HepG2 (cell line): Measurements from ENCODE around the gene ATRIP. TPM values are rescaled to one million over a fixed set of nuclear protein-coding genes. Genes with fewer than 3 reads are reported as not detected.
A peak's percentile ranks its signal among the peaks of the same experiment; 100 is the strongest.

Experiments
- ATF1 ChIP-seq: IDR thresholded peaks from 2 replicates; pipeline ENCODE4 v1.6.1; 2016; ENCODE audit warnings: mild to moderate bottlenecking, control low read depth
- CENPBD1 ChIP-seq: sonication (generic); formaldehyde crosslinking; IDR thresholded peaks from 2 replicates; pipeline ENCODE4 v1.8.0; 2022; ENCODE audit warnings: missing genetic modification reagents, low read depth, mild to moderate bottlenecking, borderline replicate concordance
- CSRNP1 ChIP-seq: sonication (generic); formaldehyde crosslinking; IDR thresholded peaks from 2 replicates; pipeline ENCODE4 v1.8.1; 2023; ENCODE audit warnings: mild to moderate bottlenecking, missing genetic modification reagents
- E2F5 ChIP-seq: sonication (generic); formaldehyde crosslinking; conservative IDR thresholded peaks from 2 replicates; pipeline ENCODE4 v1.4.0; 2020; ENCODE audit warnings: missing genetic modification reagents
- EED ChIP-seq: sonication (generic); formaldehyde crosslinking; IDR thresholded peaks from 2 replicates; pipeline ENCODE4 v1.5.0; 2020; ENCODE audit warnings: mild to moderate bottlenecking, missing genetic modification reagents
- GPBP1L1 ChIP-seq: sonication (generic); formaldehyde crosslinking; IDR thresholded peaks from 2 replicates; pipeline ENCODE4 v1.5.0; 2020; ENCODE audit warnings: mild to moderate bottlenecking, missing genetic modification reagents
- MEIS2 ChIP-seq: sonication (generic); formaldehyde crosslinking; IDR thresholded peaks from 2 replicates; pipeline ENCODE4 v1.9.0; 2021; ENCODE audit warnings: mild to moderate bottlenecking, missing genetic modification reagents
- MNT ChIP-seq: fragments of 450-650 bp; IDR thresholded peaks from 2 replicates; pipeline ENCODE4 v1.6.1; 2016
- NFKB2 ChIP-seq: sonication (generic); formaldehyde crosslinking; IDR thresholded peaks from 2 replicates; pipeline ENCODE4 v1.4.0; 2020; ENCODE audit warnings: missing genetic modification reagents, borderline replicate concordance
- SNAPC5 ChIP-seq: sonication (generic); formaldehyde crosslinking; IDR thresholded peaks from 2 replicates; pipeline ENCODE4 v1.8.1; 2023; ENCODE audit warnings: mild to moderate bottlenecking, missing genetic modification reagents, borderline replicate concordance
- TAF15 ChIP-seq: fragments of 200-400 bp; formaldehyde crosslinking; IDR thresholded peaks from one replicate; pipeline ENCODE4 v1.6.1; 2018; ENCODE audit warnings: mild to moderate bottlenecking, low read depth, low read length; ENCODE audit not compliant: poor library complexity, severe bottlenecking
- ZBTB8A ChIP-seq: sonication (generic); formaldehyde crosslinking; IDR thresholded peaks from 2 replicates; pipeline ENCODE4 v1.4.0; 2020; ENCODE audit warnings: mild to moderate bottlenecking, low read depth, missing genetic modification reagents, borderline replicate concordance
- ZHX1 ChIP-seq: sonication (generic); formaldehyde crosslinking; IDR thresholded peaks from 2 replicates; pipeline ENCODE4 v1.8.1; 2022; ENCODE audit warnings: low read depth, mild to moderate bottlenecking, missing genetic modification reagents
- ZMYM4 ChIP-seq: sonication (generic); formaldehyde crosslinking; IDR thresholded peaks from 2 replicates; pipeline ENCODE4 v1.8.1; 2023; ENCODE audit warnings: mild to moderate bottlenecking, missing genetic modification reagents
- ZNF326 ChIP-seq: sonication (generic); formaldehyde crosslinking; IDR thresholded peaks from 2 replicates; pipeline ENCODE4 v1.4.0; 2020; ENCODE audit warnings: missing genetic modification reagents, borderline replicate concordance
- ZNF75D ChIP-seq: sonication (generic); formaldehyde crosslinking; IDR thresholded peaks from 2 replicates; pipeline ENCODE4 v1.8.1; 2023; ENCODE audit warnings: missing genetic modification reagents, mild to moderate bottlenecking, borderline replicate concordance
- ZNF775 ChIP-seq: sonication (generic); formaldehyde crosslinking; IDR thresholded peaks from 2 replicates; pipeline ENCODE4 v1.4.0; 2020; ENCODE audit warnings: missing genetic modification reagents, mild to moderate bottlenecking, moderate library complexity, borderline replicate concordance
- ZSCAN22 ChIP-seq: sonication (generic); formaldehyde crosslinking; IDR thresholded peaks from 2 replicates; pipeline ENCODE4 v1.4.0; 2020; ENCODE audit warnings: mild to moderate bottlenecking, missing genetic modification reagents
- ZSCAN31 ChIP-seq: sonication (generic); formaldehyde crosslinking; IDR thresholded peaks from 2 replicates; pipeline ENCODE4 v1.5.0; 2020; ENCODE audit warnings: low read depth, mild to moderate bottlenecking, missing genetic modification reagents
- polyA plus RNA-seq, 8 experiments: library from polyadenylated mRNA; depleted of rRNA in 3 of 8; stranded (reverse) in 7 of 8; unstranded in 1 of 8; fragments of >200 nt; fragmentation: Illumina TruSeq in 4 of 8; extraction: Trizol in 4 of 8; gene quantifications; 2 replicates each; pipeline versions ENCODE4 v1.2.1 to v1.2.3, GENCODE V29; 2011 to 2016; ENCODE audit warnings: low read depth in 4 of 8, missing spikeins in 1 of 8, mixed read lengths in 1 of 8; ENCODE audit not compliant: insufficient read depth in 1 of 8
- total RNA-seq, 5 experiments: library from RNA; depleted of rRNA; stranded (reverse); fragments of >200 nt; fragmentation: Illumina TruSeq; extraction: Trizol; gene quantifications; 2 replicates each; pipeline ENCODE4 v1.2.3, GENCODE V29; 2016; ENCODE audit warnings: low read depth in 1 of 5

ATRIP gene
- total and polyA plus RNA-seq, 2 of the 13 experiments (the other 11 are each of a cell fraction or from before 2014, with no cell fraction given) = 5.1 to 12.5 TPM

GRCh38 chr3:48472923-48473616 lies 26.5 kb downstream of the ATRIP start (continued):
- TF ChIP-seq GPBP1L1 = no peak
- TF ChIP-seq ZSCAN22 (CRISPR knock-in tag) = no peak
- TF ChIP-seq MNT = no peak
- TF ChIP-seq ATF1 (CRISPR knock-in tag) = peak; percentile 78
- peak; percentile 83; the same call in 1 of the 2 replicates for TF ChIP-seq ZSCAN31 (CRISPR knock-in tag)
- 0 out of 2 replicates have a peak, but pooled peaks have one; percentile 8 for TF ChIP-seq E2F5 (CRISPR knock-in tag)
- no peak for TF ChIP-seq TAF15
- peak; percentile 47; the same call in 1 of the 2 replicates for TF ChIP-seq NFKB2 (CRISPR knock-in tag)
- 0 out of 2 replicates have a peak, but pooled peaks have one; percentile 44 for TF ChIP-seq SNAPC5 (CRISPR knock-in tag)
- TF ChIP-seq CENPBD1 (CRISPR knock-in tag) = no peak
- no peak for TF ChIP-seq CSRNP1 (CRISPR knock-in tag)
- TF ChIP-seq ZMYM4 (CRISPR knock-in tag) = peak; percentile 90
- no peak for TF ChIP-seq ZNF775
- no peak for TF ChIP-seq ZBTB8A
- no peak for TF ChIP-seq ZNF326
- TF ChIP-seq EED (CRISPR knock-in tag) = no peak
- no peak for TF ChIP-seq MEIS2 (CRISPR knock-in tag)
- no peak for TF ChIP-seq ZNF75D (CRISPR knock-in tag)
- peak; percentile 69; the same call in 1 of the 2 replicates for TF ChIP-seq ZHX1 (CRISPR knock-in tag)
